ENCODE results near the gene SH3RF1. TPM values are rescaled to one million over a fixed set of nuclear protein-coding genes. Genes with fewer than 3 reads are reported as not detected.

SH3RF1 gene
- total RNA-seq, 1 experiment from 2014 or later, result 15.3 TPM

DNA sequence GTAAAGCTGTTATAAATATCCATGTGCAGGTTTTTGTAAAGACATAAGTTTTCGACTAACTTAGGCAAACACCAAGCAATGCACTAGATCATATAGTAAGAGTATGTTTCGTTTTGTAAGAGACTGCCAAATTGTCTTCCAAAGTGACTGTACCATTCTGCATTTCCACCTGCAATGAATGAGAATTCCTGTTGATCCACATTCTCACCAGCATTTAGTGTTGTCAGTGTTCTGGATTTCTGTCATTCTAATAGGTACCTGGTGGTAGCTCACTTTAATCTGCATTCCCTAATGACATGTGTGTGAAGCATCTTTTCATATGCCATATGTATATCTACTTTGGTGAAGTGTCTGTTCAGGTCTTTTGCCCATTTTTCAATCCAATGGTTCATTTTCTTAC lies 57.8 kb downstream of the SH3RF1 start:
- Histone ChIP-seq H2BK120ac (ENCODE audit: low read depth, low read length, poor library complexity, severe bottlenecking) (no peak overlapping the region), H3K27ac (ENCODE audit: insufficient read length, low read depth, low read length) (no peak overlapping the region), H4K20me1 (ENCODE audit: control insufficient read depth, insufficient read depth, insufficient read length) (no peaks in the 10 kb centered on the region), H2BK12ac (ENCODE audit: insufficient read length, low read depth, low read length) (no peak overlapping the region), H2AK5ac (ENCODE audit: insufficient read length, low read length) (no peak overlapping the region), H4K91ac (ENCODE audit: insufficient read length, low read depth, low read length) (no peak overlapping the region), H3K4me2 (ENCODE audit: insufficient read depth, insufficient read length, low read length) (no peak overlapping the region), H3K18ac (ENCODE audit: insufficient read length, low read depth, low read length) (no peak overlapping the region), H3K79me1 (ENCODE audit: insufficient read depth, low read depth, low read length, poor library complexity, severe bottlenecking) (no peaks in the 10 kb centered on the region), H3K79me2 (ENCODE audit: insufficient read depth, low read length) (no peaks in the 10 kb centered on the region), H2BK20ac (ENCODE audit: low read depth, low read length, poor library complexity, severe bottlenecking) (no peak overlapping the region), H2BK5ac (ENCODE audit: insufficient read length, low read length) (no peak overlapping the region), H2BK15ac (ENCODE audit: low read depth, low read length) (no peak overlapping the region), H3K4me1 (ENCODE audit: insufficient read depth, low read length) (no peaks in the 10 kb centered on the region), H3K9ac (ENCODE audit: extremely low read depth, insufficient read length, low read length) (no peak overlapping the region), H4K5ac (ENCODE audit: insufficient read length, low read depth, low read length) (no peak overlapping the region), H3K56ac (ENCODE audit: insufficient read length, low read depth, low read length) (no peak overlapping the region), H3K23me2 (ENCODE audit: insufficient read length, low read depth, low read length, poor library complexity, severe bottlenecking) (no peaks in the 10 kb centered on the region), H2AFZ (ENCODE audit: low read length) (no peak overlapping the region), H3K27me3 (ENCODE audit: insufficient read depth, low read length) (no peaks in the 10 kb centered on the region), H3K23ac (ENCODE audit: insufficient read length, low read depth, low read length) (no peak overlapping the region), H3K9me3 (ENCODE audit: control insufficient read depth, low read depth, low read length) (no peaks in the 10 kb centered on the region), H4K8ac (replicated peaks; ENCODE audit: insufficient read length, low read depth, low read length) (no peak overlapping the region), H3K14ac (ENCODE audit: insufficient read depth, low read length) (no peak overlapping the region), H3K4ac (ENCODE audit: low read depth, low read length) (no peak overlapping the region), H3T11ph (ENCODE audit: low read length) (no peak overlapping the region)
- TF ChIP-seq, protein P1, sequence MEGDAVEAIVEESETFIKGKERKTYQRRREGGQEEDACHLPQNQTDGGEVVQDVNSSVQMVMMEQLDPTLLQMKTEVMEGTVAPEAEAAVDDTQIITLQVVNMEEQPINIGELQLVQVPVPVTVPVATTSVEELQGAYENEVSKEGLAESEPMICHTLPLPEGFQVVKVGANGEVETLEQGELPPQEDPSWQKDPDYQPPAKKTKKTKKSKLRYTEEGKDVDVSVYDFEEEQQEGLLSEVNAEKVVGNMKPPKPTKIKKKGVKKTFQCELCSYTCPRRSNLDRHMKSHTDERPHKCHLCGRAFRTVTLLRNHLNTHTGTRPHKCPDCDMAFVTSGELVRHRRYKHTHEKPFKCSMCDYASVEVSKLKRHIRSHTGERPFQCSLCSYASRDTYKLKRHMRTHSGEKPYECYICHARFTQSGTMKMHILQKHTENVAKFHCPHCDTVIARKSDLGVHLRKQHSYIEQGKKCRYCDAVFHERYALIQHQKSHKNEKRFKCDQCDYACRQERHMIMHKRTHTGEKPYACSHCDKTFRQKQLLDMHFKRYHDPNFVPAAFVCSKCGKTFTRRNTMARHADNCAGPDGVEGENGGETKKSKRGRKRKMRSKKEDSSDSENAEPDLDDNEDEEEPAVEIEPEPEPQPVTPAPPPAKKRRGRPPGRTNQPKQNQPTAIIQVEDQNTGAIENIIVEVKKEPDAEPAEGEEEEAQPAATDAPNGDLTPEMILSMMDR (conservative IDR thresholded peaks at IDR 0.05), result no peak
- H3K27ac Mint-ChIP-seq, result no peak overlapping the region
- H3K9me3 Mint-ChIP-seq, result peaks cover 18 to 21% of the 10 kb centered on the region in 2 experiments
- no CpG with 5 or more reads among the region's 2 CpGs for WGBS (ENCODE audit: extremely low coverage, insufficient read length, low lambda C conversion rate)
- H3K4me3 Mint-ChIP-seq, result no peak overlapping the region
- H3K4me1 Mint-ChIP-seq, result peaks cover 15 to 16% of the 10 kb centered on the region in 2 experiments
- no peaks in the 10 kb centered on the region for H3K27me3 Mint-ChIP-seq (ENCODE audit: low read depth)
- peaks cover 19 to 30% (median 21%) of the 10 kb centered on the region in 3 experiments for H3K36me3 Mint-ChIP-seq (ENCODE audit: insufficient read depth in 1 of 3, low read depth in 3 of 3)
- DNase-seq, result no peak

Measured in H9 (cell line).